ENCODE data around the gene ETV3L. TPM values are rescaled to one million over a fixed set of nuclear protein-coding genes. Genes with fewer than 3 reads are reported as not detected.

ETV3L gene
- polyA plus RNA-seq, 1 experiment: 0.07 TPM

DNA sequence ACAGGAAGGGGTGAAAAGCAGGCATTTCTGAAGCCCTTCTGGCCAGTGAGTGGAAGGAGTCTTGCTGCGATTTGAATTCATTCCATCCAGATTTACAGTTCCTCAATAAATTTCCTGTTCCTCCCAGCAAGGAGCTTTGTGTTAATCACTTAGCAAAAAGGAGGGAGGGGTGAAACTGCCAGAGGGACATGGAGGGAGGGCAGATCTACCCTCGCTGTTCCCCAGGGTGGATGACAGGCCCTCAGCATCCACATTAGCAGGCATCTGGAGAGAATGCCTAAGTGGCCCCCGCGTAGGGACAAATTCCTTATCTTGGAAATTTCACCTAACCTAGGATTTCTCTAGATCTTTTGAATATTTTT, 37.4 kb upstream of the ETV3L start:
- no peak for DNase-seq (ENCODE audit: low read depth, low spot score)
- Histone ChIP-seq H3K4me3 (ENCODE audit: low read depth, low read length) (peak overlapping the region; percentile 99), H3K9me3 (ENCODE audit: control insufficient read depth, insufficient read depth, low read length) (peaks cover 6% of the 10 kb centered on the region; the same call in 1 of the 2 replicates), H3K27ac (ENCODE audit: low read depth, low read length) (peak overlapping the region; percentile 98), H3K27me3 (ENCODE audit: control insufficient read depth, insufficient read depth, low read length) (no peaks in the 10 kb centered on the region)
- POLR2A ChIA-PET: interaction anchor here (2.8 kb wide), 1 partner anchor 19 kb away, joined by 20 read pairs; no protein-coding TSS in a partner anchor
- TF ChIP-seq, protein P1, sequence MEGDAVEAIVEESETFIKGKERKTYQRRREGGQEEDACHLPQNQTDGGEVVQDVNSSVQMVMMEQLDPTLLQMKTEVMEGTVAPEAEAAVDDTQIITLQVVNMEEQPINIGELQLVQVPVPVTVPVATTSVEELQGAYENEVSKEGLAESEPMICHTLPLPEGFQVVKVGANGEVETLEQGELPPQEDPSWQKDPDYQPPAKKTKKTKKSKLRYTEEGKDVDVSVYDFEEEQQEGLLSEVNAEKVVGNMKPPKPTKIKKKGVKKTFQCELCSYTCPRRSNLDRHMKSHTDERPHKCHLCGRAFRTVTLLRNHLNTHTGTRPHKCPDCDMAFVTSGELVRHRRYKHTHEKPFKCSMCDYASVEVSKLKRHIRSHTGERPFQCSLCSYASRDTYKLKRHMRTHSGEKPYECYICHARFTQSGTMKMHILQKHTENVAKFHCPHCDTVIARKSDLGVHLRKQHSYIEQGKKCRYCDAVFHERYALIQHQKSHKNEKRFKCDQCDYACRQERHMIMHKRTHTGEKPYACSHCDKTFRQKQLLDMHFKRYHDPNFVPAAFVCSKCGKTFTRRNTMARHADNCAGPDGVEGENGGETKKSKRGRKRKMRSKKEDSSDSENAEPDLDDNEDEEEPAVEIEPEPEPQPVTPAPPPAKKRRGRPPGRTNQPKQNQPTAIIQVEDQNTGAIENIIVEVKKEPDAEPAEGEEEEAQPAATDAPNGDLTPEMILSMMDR (IDR thresholded peaks at IDR 0.05; ENCODE audit: low read depth, low read length): no peak
- CTCF ChIA-PET: interaction anchor here (1.0 to 17.3 kb wide), 3 partner anchors 18 to 47 kb away, joined by 3 to 213 read pairs (median 3); no protein-coding TSS in a partner anchor

DNA sequence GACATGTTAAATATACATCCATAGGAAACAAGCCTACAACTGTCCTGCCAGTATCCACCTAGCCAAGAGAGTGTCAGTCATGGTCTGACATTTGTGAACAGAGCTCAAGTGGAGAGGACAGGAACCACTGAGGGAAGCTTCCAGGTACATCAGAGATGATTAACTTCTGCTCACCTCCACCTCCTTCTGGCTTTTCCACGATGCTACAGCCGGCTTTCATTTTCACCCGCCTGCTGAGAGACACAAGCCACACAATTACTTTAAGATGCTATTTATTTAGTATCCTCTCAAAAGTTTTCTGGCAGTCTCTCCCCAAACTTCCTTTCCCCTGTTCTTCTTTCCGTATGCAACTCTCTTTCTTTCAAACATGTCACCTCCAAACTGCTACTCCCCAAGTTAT, 36.5 kb upstream of the ETV3L start:
- Histone ChIP-seq H3K27me3 (ENCODE audit: control insufficient read depth, insufficient read depth, low read length) (no peaks in the 10 kb centered on the region), H3K9me3 (ENCODE audit: control insufficient read depth, insufficient read depth, low read length) (peaks cover 6% of the 10 kb centered on the region; the same call in 1 of the 2 replicates), H3K27ac (ENCODE audit: low read depth, low read length) (no peak overlapping the region), H3K4me3 (ENCODE audit: low read depth, low read length) (peak overlapping the region; percentile 99)
- DNase-seq (ENCODE audit: low read depth, low spot score): no peak
- CTCF ChIA-PET: interaction anchor here (2.3 to 17.3 kb wide), 2 partner anchors 19 to 46 kb away, joined by 23 to 213 read pairs; no protein-coding TSS in a partner anchor
- POLR2A ChIA-PET: no interaction called here
- TF ChIP-seq, protein P1 (IDR thresholded peaks at IDR 0.05; ENCODE audit: low read depth, low read length): no peak

DNA sequence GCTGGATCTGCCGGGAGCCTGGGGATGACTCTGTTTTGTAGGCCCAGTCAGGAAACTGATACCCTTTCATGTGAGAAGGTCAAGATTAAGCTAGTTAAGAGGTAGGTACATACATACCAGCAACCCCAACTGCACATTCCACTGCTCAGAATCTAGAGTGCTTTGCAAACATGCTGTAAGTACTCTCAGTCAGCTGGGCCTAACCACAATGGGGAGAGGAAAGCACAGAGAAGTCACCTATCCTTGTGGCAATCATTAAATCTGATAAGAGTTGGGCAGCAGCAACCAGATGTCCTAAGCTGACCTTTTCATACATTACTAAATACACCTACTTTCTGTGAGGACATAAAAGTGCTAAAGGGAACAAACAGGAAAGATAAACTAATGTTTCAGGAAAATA, 36.0 kb upstream of the ETV3L start:
- CTCF ChIA-PET: interaction anchor here (2.3 to 17.3 kb wide), 2 partner anchors 20 to 45 kb away, joined by 23 to 213 read pairs; no protein-coding TSS in a partner anchor

DNA sequence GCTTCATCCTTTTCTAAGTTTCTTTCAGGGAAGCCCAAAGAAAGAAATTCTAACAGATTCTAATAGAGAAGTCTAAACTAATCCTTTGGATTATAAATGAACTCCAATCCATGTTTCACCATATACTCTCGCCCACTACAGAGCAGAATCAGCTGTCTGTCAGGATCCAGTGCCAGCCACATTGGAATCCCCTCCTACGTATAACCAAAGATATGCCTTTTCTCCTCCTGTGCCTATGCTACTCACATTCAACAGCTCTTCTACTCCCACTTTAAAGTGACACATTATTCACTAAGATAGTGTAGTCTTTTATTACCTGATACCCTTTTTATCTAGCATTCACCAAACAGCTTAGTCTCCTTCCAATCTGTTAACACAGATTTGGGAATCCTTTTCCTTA, 35.5 kb upstream of the ETV3L start:
- DNase-seq (ENCODE audit: low read depth, low spot score): no peak
- Histone ChIP-seq H3K27me3 (ENCODE audit: control insufficient read depth, insufficient read depth, low read length) (no peaks in the 10 kb centered on the region), H3K4me3 (ENCODE audit: low read depth, low read length) (no peak overlapping the region), H3K27ac (ENCODE audit: low read depth, low read length) (no peak overlapping the region), H3K9me3 (ENCODE audit: control insufficient read depth, insufficient read depth, low read length) (peaks cover 6% of the 10 kb centered on the region; the same call in 1 of the 2 replicates)
- POLR2A ChIA-PET: no interaction called here
- CTCF ChIA-PET: interaction anchor here (2.3 to 17.3 kb wide), 2 partner anchors 20 to 45 kb away, joined by 23 to 213 read pairs; no protein-coding TSS in a partner anchor
- TF ChIP-seq, protein P1 (IDR thresholded peaks at IDR 0.05; ENCODE audit: low read depth, low read length): no peak

More for the DNA sequence above, 36.0 kb upstream of the ETV3L start:
- POLR2A ChIA-PET: no interaction called here
- Histone ChIP-seq H3K27me3 (ENCODE audit: control insufficient read depth, insufficient read depth, low read length) (no peaks in the 10 kb centered on the region), H3K4me3 (ENCODE audit: low read depth, low read length) (no peak overlapping the region), H3K27ac (ENCODE audit: low read depth, low read length) (no peak overlapping the region), H3K9me3 (ENCODE audit: control insufficient read depth, insufficient read depth, low read length) (peaks cover 6% of the 10 kb centered on the region; the same call in 1 of the 2 replicates)
- no peak for DNase-seq (ENCODE audit: low read depth, low spot score)
- TF ChIP-seq, protein P1 (IDR thresholded peaks at IDR 0.05; ENCODE audit: low read depth, low read length): no peak

DNA sequence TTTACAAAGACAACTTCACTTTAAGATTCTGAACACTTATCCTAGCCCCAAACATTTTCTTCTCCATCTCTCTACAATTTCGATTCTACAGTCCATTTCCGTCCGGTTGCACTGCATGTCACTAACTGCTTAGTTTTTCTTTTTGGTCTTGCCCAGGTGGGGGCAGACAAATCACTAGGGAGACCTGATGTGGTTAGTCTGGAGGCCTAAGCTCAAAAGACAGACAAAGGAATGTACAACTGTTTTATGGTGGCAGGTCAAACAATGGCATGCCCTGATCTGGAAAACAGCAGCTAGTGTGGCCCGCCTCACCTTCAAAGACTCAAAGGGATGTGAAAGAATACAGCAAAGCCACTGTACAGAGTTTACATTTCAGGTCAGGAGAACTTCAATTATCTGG, 34.8 kb upstream of the ETV3L start:
- no peak for DNase-seq (ENCODE audit: low read depth, low spot score)
- ChIA-PET CTCF (interaction anchor here (2.3 to 17.3 kb wide), 2 partner anchors 21 to 44 kb away, joined by 23 to 213 read pairs; no protein-coding TSS in a partner anchor), POLR2A (no interaction called here)
- no peaks in the 10 kb centered on the region for H3K27me3 ChIP-seq (ENCODE audit: control insufficient read depth, insufficient read depth, low read length)
- H3K9me3 ChIP-seq (ENCODE audit: control insufficient read depth, insufficient read depth, low read length): peaks cover 6% of the 10 kb centered on the region; the same call in 1 of the 2 replicates
- TF ChIP-seq, protein P1 (IDR thresholded peaks at IDR 0.05; ENCODE audit: low read depth, low read length): no peak
- no peak overlapping the region for H3K27ac ChIP-seq (ENCODE audit: low read depth, low read length)
- no peak overlapping the region for H3K4me3 ChIP-seq (ENCODE audit: low read depth, low read length)
